ENCODE results near the gene PHETA2. TPM values are rescaled to one million over a fixed set of nuclear protein-coding genes. Genes with fewer than 3 reads are reported as not detected.
A peak's percentile ranks its signal among the peaks of the same experiment; 100 is the strongest.

PHETA2 gene
- total and polyA plus RNA-seq, 2 of the 13 experiments (the other 11 are each of a cell fraction or from before 2014, with no cell fraction given): 0.07 TPM; not detected in 1

GRCh38 chr22:42070517-42071422 is 3.3 kb upstream of the PHETA2 start, which contains the start of gene NAGA (continued):
- no peak for TF ChIP-seq SP1 (IDR thresholded peaks at IDR 0.05)
- TF ChIP-seq SP1 (CRISPR knock-in tag; IDR thresholded peaks at IDR 0.05): peak; percentile 64
- TF ChIP-seq ZNF878 (CRISPR knock-in tag; IDR thresholded peaks at IDR 0.05): 0 out of 2 replicates have a peak, but pooled peaks have one; percentile 42
- no peak for TF ChIP-seq SMAD1 (CRISPR knock-in tag; IDR thresholded peaks at IDR 0.05; ENCODE audit: borderline replicate concordance, low read depth)
- TF ChIP-seq RBM22 (optimal IDR thresholded peaks at IDR 0.05; ENCODE audit: low read length): no peak
- TF ChIP-seq, protein P1, sequence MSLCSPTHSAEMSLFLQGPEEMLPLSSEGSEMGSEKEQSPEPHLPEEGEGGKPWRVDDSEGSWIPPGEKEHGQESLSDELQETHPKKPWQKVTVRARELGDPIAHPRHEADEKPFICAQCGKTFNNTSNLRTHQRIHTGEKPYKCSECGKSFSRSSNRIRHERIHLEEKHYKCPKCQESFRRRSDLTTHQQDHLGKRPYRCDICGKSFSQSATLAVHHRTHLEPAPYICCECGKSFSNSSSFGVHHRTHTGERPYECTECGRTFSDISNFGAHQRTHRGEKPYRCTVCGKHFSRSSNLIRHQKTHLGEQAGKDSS (CRISPR knock-in tag; IDR thresholded peaks at IDR 0.05; ENCODE audit: borderline replicate concordance, low read depth): peak; percentile 95; the same call in 1 of the 2 replicates
- TF ChIP-seq SNAPC2 (CRISPR knock-in tag; IDR thresholded peaks at IDR 0.05): peak; percentile 78
- TF ChIP-seq NR2F1 (CRISPR knock-in tag; IDR thresholded peaks at IDR 0.05): no peak
- peak; percentile 71 for TF ChIP-seq PHF20 (CRISPR knock-in tag; IDR thresholded peaks at IDR 0.05)
- TF ChIP-seq GPBP1L1 (CRISPR knock-in tag; IDR thresholded peaks at IDR 0.05): no peak
- no peak for TF ChIP-seq PLRG1 (conservative IDR thresholded peaks at IDR 0.05)
- 0 out of 2 replicates have a peak, but pooled peaks have one; percentile 23 for TF ChIP-seq HES4 (CRISPR knock-in tag; IDR thresholded peaks at IDR 0.05; ENCODE audit: borderline replicate concordance)
- 0 out of 2 replicates have a peak, but pooled peaks have one; percentile 45 for TF ChIP-seq ZNF775 (CRISPR knock-in tag; IDR thresholded peaks at IDR 0.05; ENCODE audit: borderline replicate concordance)
- TF ChIP-seq HNF4G (IDR thresholded peaks at IDR 0.05; ENCODE audit: borderline replicate concordance, low read depth, low read length): 0 out of 2 replicates have a peak, but pooled peaks have one; percentile 4
- 0 out of 2 replicates have a peak, but pooled peaks have one; percentile 40 for TF ChIP-seq HNF4G (CRISPR knock-in tag; IDR thresholded peaks at IDR 0.05; ENCODE audit: borderline replicate concordance, low read depth)
- TF ChIP-seq MTA3 (CRISPR knock-in tag; IDR thresholded peaks at IDR 0.05): no peak
- TF ChIP-seq TARDBP (CRISPR knock-in tag; IDR thresholded peaks at IDR 0.05): peak; percentile 76
- TF ChIP-seq ZNF788 (CRISPR knock-in tag; IDR thresholded peaks at IDR 0.05; ENCODE audit: borderline replicate concordance): peak; percentile 67; the same call in 1 of the 2 replicates
- 0 out of 2 replicates have a peak, but pooled peaks have one; percentile 85 for TF ChIP-seq PREB (CRISPR knock-in tag; IDR thresholded peaks at IDR 0.05)
- TF ChIP-seq IKZF4 (CRISPR knock-in tag; IDR thresholded peaks at IDR 0.05; ENCODE audit: borderline replicate concordance, low read depth, not compliant biosample characterization): peak; percentile 58
- TF ChIP-seq SMARCC2 (IDR thresholded peaks at IDR 0.05): no peak
- 0 out of 2 replicates have a peak, but pooled peaks have one; percentile 24 for TF ChIP-seq ZNF20 (CRISPR knock-in tag; IDR thresholded peaks at IDR 0.05)
- TF ChIP-seq, protein P2, sequence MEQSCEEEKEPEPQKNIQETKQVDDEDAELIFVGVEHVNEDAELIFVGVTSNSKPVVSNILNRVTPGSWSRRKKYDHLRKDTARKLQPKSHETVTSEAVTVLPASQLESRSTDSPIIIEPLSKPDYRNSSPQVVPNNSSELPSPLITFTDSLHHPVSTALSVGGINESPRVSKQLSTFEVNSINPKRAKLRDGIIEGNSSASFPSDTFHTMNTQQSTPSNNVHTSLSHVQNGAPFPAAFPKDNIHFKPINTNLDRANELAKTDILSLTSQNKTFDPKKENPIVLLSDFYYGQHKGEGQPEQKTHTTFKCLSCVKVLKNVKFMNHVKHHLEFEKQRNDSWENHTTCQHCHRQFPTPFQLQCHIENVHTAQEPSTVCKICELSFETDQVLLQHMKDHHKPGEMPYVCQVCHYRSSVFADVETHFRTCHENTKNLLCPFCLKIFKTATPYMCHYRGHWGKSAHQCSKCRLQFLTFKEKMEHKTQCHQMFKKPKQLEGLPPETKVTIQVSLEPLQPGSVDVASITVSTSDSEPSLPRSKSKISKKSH (CRISPR knock-in tag; IDR thresholded peaks at IDR 0.05; ENCODE audit: borderline replicate concordance): peak; percentile 90
- TF ChIP-seq POLR2A (IDR thresholded peaks at IDR 0.05; ENCODE audit: insufficient read depth in 1 of 2, low read depth in 2 of 2, low read length in 2 of 2): peak; percentile 67 to 92
- no peak for TF ChIP-seq RAD51 (IDR thresholded peaks at IDR 0.05; ENCODE audit: borderline replicate concordance)
